Panc1 (cell line): ENCODE measurements around the gene APOO. TPM values are rescaled to one million over a fixed set of nuclear protein-coding genes. Genes with fewer than 3 reads are reported as not detected.

Experiments used
- ATAC-seq: fragments of 200-7000 bp; cut with Tn5 transposase; 2 replicates; pipeline ENCODE4 v1.9.1; 2020; ENCODE audit warnings: mild to moderate bottlenecking, moderate library complexity
- BruUV-seq: library from RNA; stranded (reverse); fragments of 400-500 nt; replicated peaks from 2 replicates; lab custom pipeline; 2021; lab: Mats Ljungman, UMichigan
- CTCF ChIA-PET: fragments of 300-600 bp; sonication (Branson Sonifier 250); formaldehyde crosslinking; loops from one replicate; lab custom pipeline; 2022; ENCODE audit warnings: antibody characterized with exemption; lab: Charles Lee
- POLR2A ChIA-PET: fragments of 300-600 bp; sonication (Branson Sonifier 250); formaldehyde crosslinking; loops from one replicate; lab custom pipeline; 2022; ENCODE audit warnings: antibody characterized with exemption; lab: Charles Lee
- DNase-seq: peaks from one replicate; pipeline ENCODE4 v3.0.0-alpha.2; 2010; ENCODE audit warnings: low read depth, low spot score
- H3K27ac ChIP-seq: 2 replicates; pipeline ENCODE4 v1.5.1; 2011; ENCODE audit warnings: mild to moderate bottlenecking, low read length, inconsistent platforms
- H3K27me3 ChIP-seq: fragments of 200-500 bp; sonication (Bioruptor generic); 2 replicates; pipeline ENCODE4 v1.6.0; 2014; ENCODE audit warnings: low read length, inconsistent platforms; ENCODE audit not compliant: control insufficient read depth, insufficient read depth
- H3K36me3 ChIP-seq: fragments of 200-500 bp; sonication (Bioruptor generic); 2 replicates; pipeline ENCODE4 v1.5.1; 2014; ENCODE audit warnings: inconsistent platforms, mild to moderate bottlenecking, low read length, moderate library complexity; ENCODE audit not compliant: control insufficient read depth, insufficient read depth
- H3K4me1 ChIP-seq: 2 replicates; pipeline ENCODE4 v1.5.1; 2011; ENCODE audit warnings: inconsistent platforms, mild to moderate bottlenecking, low read length, moderate library complexity; ENCODE audit not compliant: control insufficient read depth, insufficient read depth
- H3K4me3 ChIP-seq, 2 experiments: 2 replicates each; pipeline ENCODE4 v1.5.1; 2011 to 2012; ENCODE audit warnings: low read depth in 2 of 2, low read length in 2 of 2, mild to moderate bottlenecking in 2 of 2, inconsistent platforms in 1 of 2, moderate library complexity in 1 of 2
- H3K9me3 ChIP-seq: fragments of 200-500 bp; sonication (Bioruptor generic); 2 replicates; pipeline ENCODE4 v1.5.1; 2014; ENCODE audit warnings: low read depth, mild to moderate bottlenecking, inconsistent platforms, low read length, moderate library complexity; ENCODE audit not compliant: control insufficient read depth, insufficient read depth
- POLR2AphosphoS5 ChIP-seq: IDR thresholded peaks from 2 replicates; pipeline ENCODE4 v1.6.1; 2012; ENCODE audit warnings: mild to moderate bottlenecking, low read depth, low read length, moderate library complexity
- REST ChIP-seq, 2 experiments: IDR thresholded peaks; 2 replicates each; pipeline ENCODE4 v1.6.1; 2011 to 2012; ENCODE audit warnings: low read depth in 2 of 2, control low read depth in 1 of 2, low read length in 1 of 2, mild to moderate bottlenecking in 1 of 2, moderate library complexity in 1 of 2; ENCODE audit not compliant: insufficient read depth in 1 of 2
- SIN3A ChIP-seq: IDR thresholded peaks from 2 replicates; pipeline ENCODE4 v1.6.1; 2012; ENCODE audit warnings: low read depth, mild to moderate bottlenecking, low read length, moderate library complexity, borderline replicate concordance; ENCODE audit not compliant: insufficient read depth
- TCF7L2 ChIP-seq: IDR thresholded peaks from 2 replicates; pipeline ENCODE4 v1.6.1; 2011; ENCODE audit warnings: mild to moderate bottlenecking, low read depth, low read length, inconsistent platforms
- in situ Hi-C: cut with HindIII; loops from 2 replicates; pipeline ENCODE4 v1.10.0; 2016; ENCODE audit warnings: low sequenced_read_pairs, low pct_unique_long_range_greater_than_20kb
- intact Hi-C: fragments of 100-400 bp; cut with micrococcal nuclease; formaldehyde crosslinking; loops from one replicate; pipeline ENCODE4 v1.10.0; 2022; ENCODE audit not compliant: unreplicated experiment
- total RNA-seq: library from RNA; stranded (reverse); gene quantifications from one replicate; pipeline ENCODE4 v1.2.1, GENCODE V29; 2021; ENCODE audit not compliant: unreplicated experiment
- TF ChIP-seq, protein P1 (sequence below): fragments of 450-650 bp; IDR thresholded peaks from 2 replicates; pipeline ENCODE4 v1.5.1; 2017; ENCODE audit warnings: mild to moderate bottlenecking

The APOO gene
- total RNA-seq, 1 experiment from 2014 or later: 36.8 TPM

- CTCF ChIA-PET: no interaction called here
- in situ Hi-C loops: no loop called here
- no peak for DNase-seq
- H3K9me3 ChIP-seq: no peaks in the 10 kb centered on the region
- POLR2A ChIA-PET: interaction anchor here (0.7 kb wide), 1 partner anchor 10 kb away, joined by 4 read pairs; no protein-coding TSS in a partner anchor
- H3K4me3 ChIP-seq: no peak overlapping the region
- peak overlapping the region; percentile 23; the same call in 1 of the 2 replicates for H3K27ac ChIP-seq
- intact Hi-C loops: no loop called here
- no peak for ATAC-seq
- no peaks in the 10 kb centered on the region for H3K36me3 ChIP-seq
- no peaks in the 10 kb centered on the region for H3K27me3 ChIP-seq
- BruUV-seq: no TSS peak
- peaks cover 10% of the 10 kb centered on the region for H3K4me1 ChIP-seq
- TF ChIP-seq SIN3A: no peak
Measured at GRCh38 chrX:23879380-23880090, 28.2 kb downstream of the APOO start.

DNA sequence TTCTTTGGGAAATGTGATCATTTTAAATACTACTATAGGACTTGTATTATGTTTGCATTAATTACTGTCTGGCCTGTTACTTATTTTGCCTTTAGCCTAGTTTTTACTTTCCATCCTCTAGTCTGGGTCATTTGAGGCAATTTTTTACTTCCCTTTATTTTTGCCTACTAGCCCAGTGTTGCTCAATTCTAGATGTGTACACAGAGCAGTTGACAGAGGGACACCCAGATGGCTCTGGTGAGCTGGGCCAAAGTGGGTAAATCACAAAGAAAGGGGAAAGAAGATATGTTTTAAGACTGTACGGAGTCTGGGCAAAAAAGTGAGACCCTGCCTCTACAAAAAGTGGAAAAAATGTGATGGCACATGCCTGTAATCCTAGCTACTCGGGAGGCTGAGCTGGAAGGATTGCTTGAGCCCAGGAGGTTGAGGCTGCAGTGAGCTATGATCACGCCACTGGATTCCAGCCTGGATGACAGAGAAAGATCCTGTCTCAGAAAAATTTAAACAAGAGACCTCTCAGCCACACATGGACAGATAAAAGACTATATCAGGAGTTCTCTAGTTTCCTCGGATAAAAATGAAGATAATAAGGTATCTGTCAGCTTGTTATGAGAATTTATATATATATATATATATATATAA lies 35.7 kb downstream of the APOO start:
- no peaks in the 10 kb centered on the region for H3K9me3 ChIP-seq
- no peaks in the 10 kb centered on the region for H3K4me1 ChIP-seq
- H3K27me3 ChIP-seq: no peaks in the 10 kb centered on the region
- intact Hi-C loops: no loop called here
- no peaks in the 10 kb centered on the region; the same call in 1 of the 2 replicates for H3K36me3 ChIP-seq
- in situ Hi-C loops: no loop called here
- ChIA-PET POLR2A (no interaction called here), CTCF (interaction anchor here (0.6 kb wide), 1 partner anchor 82 kb away, joined by 4 read pairs; no protein-coding TSS in a partner anchor)
- TF ChIP-seq POLR2AphosphoS5 (no peak), REST (IDR thresholded peaks at IDR 0.05; ENCODE audit: insufficient read depth in 1 of 2, low read depth in 2 of 2, low read length in 1 of 2) (no peak), SIN3A (no peak), TCF7L2 (no peak)
- TF ChIP-seq, protein P1, sequence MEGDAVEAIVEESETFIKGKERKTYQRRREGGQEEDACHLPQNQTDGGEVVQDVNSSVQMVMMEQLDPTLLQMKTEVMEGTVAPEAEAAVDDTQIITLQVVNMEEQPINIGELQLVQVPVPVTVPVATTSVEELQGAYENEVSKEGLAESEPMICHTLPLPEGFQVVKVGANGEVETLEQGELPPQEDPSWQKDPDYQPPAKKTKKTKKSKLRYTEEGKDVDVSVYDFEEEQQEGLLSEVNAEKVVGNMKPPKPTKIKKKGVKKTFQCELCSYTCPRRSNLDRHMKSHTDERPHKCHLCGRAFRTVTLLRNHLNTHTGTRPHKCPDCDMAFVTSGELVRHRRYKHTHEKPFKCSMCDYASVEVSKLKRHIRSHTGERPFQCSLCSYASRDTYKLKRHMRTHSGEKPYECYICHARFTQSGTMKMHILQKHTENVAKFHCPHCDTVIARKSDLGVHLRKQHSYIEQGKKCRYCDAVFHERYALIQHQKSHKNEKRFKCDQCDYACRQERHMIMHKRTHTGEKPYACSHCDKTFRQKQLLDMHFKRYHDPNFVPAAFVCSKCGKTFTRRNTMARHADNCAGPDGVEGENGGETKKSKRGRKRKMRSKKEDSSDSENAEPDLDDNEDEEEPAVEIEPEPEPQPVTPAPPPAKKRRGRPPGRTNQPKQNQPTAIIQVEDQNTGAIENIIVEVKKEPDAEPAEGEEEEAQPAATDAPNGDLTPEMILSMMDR: no peak
- DNase-seq: no peak
- BruUV-seq: no TSS peak
- H3K4me3 ChIP-seq: no peak overlapping the region
- no peak overlapping the region for H3K27ac ChIP-seq
- ATAC-seq: no peak
